ENCODE data around the gene CSGALNACT2. TPM values are rescaled to one million over a fixed set of nuclear protein-coding genes. Genes with fewer than 3 reads are reported as not detected.

Gene CSGALNACT2
- total RNA-seq, 2 donors from 2014 or later: 35.9 to 45.1 TPM

DNA sequence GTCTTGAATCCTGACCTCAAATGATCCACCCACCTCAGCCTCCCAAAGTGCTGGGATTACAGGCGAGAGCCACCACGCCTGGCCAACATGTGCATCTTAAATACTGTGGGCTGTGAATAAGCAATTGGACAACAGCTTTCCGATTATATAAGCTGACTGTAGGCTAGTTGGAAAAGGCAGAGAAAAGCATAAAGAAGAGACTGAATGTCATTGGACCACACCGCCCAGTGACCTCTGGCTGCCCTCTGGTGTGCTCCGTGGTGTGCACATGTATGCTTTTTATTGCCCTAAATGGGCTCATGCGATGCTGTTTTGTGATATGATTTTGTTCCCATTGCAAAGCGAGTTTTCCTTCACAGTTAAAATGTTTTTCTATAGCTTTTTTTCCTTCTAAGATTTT, 15.4 kb upstream of the CSGALNACT2 start:
- no peak overlapping the region for H3K27ac ChIP-seq
- H3K4me3 ChIP-seq: no peak overlapping the region
- H3K36me3 ChIP-seq: no peaks in the 10 kb centered on the region
- H3K27me3 ChIP-seq (replicated peaks; ENCODE audit: insufficient read depth): no peaks in the 10 kb centered on the region
- H3K4me1 ChIP-seq (ENCODE audit: control insufficient read depth in 1 of 2, low read depth in 2 of 2): no peaks in the 10 kb centered on the region
- DNase-seq (ENCODE audit: low spot score): no peak
- no peak for ATAC-seq (ENCODE audit: insufficient number of reproducible peaks, low FRiP score, low read depth)
- H3K9me3 ChIP-seq: no peaks in the 10 kb centered on the region
- TF ChIP-seq, protein P1, sequence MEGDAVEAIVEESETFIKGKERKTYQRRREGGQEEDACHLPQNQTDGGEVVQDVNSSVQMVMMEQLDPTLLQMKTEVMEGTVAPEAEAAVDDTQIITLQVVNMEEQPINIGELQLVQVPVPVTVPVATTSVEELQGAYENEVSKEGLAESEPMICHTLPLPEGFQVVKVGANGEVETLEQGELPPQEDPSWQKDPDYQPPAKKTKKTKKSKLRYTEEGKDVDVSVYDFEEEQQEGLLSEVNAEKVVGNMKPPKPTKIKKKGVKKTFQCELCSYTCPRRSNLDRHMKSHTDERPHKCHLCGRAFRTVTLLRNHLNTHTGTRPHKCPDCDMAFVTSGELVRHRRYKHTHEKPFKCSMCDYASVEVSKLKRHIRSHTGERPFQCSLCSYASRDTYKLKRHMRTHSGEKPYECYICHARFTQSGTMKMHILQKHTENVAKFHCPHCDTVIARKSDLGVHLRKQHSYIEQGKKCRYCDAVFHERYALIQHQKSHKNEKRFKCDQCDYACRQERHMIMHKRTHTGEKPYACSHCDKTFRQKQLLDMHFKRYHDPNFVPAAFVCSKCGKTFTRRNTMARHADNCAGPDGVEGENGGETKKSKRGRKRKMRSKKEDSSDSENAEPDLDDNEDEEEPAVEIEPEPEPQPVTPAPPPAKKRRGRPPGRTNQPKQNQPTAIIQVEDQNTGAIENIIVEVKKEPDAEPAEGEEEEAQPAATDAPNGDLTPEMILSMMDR (IDR thresholded peaks at IDR 0.05): no peak

DNA sequence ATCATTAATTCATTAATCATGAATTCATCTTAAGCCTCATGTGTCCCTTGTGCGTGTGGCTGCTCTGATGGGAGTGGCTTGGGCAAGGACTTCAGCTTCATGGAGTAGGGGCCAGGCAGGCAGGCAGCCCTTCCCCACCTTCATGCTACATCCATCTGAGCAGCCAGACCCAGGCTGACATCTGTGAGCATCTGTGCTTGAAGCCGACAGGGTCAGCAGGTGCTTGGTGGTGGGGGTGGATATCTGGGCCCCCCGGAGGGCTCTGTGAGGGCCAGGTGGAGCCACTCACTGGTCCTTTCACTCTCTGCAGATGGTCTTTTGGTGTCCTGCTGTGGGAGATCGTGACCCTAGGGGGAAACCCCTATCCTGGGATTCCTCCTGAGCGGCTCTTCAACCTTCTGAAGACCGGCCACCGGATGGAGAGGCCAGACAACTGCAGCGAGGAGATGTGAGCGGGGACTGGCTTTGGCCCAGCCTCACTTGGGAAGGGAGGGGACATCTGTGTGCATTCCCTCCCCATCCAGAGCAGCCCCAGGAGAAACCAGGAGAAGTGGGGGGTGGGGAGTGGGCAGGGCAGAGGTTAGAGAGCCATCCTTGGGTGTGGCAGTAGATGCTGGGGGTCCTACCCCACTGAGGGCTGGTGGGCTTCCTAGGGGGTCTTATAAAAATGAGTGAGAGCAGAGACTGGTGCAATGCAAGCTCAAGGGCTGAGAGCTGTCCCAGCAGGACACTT, 14.7 kb upstream of the CSGALNACT2 start:
- H3K27me3 ChIP-seq (replicated peaks; ENCODE audit: insufficient read depth): no peaks in the 10 kb centered on the region

DNA sequence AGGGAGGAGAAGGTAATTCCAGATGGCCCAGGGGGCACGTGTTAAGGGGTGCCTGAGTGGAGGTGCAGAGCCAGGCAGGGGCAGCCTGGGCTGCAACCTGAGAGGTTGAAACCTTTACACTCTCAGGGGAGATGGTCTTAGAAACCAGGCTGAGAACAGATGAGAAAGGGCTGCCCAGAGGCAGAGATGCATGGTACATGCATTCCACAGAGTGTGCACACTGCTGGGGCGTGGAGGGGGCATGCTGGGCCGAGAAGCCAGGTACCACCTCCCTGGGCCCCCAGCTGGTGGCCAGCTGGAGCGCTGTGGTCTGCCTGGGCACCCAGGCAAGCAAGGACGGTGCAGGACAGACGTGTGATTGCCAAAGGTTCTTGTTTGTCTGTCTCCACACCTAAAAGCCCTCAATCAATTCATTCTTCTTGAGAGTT, 14.1 kb upstream of the CSGALNACT2 start:
- ATAC-seq (ENCODE audit: insufficient number of reproducible peaks, low FRiP score, low read depth): no peak
- DNase-seq (ENCODE audit: low spot score): no peak

More for the DNA sequence above, 14.7 kb upstream of the CSGALNACT2 start:
- Histone ChIP-seq H3K36me3 (no peaks in the 10 kb centered on the region), H3K4me1 (ENCODE audit: control insufficient read depth in 1 of 2, low read depth in 2 of 2) (no peaks in the 10 kb centered on the region), H3K9me3 (no peaks in the 10 kb centered on the region), H3K4me3 (no peak overlapping the region), H3K27ac (no peak overlapping the region)
- TF ChIP-seq, protein P1 (IDR thresholded peaks at IDR 0.05): no peak
- DNase-seq (ENCODE audit: low spot score) (no peak), ATAC-seq (ENCODE audit: insufficient number of reproducible peaks, low FRiP score, low read depth) (no peak)

DNA sequence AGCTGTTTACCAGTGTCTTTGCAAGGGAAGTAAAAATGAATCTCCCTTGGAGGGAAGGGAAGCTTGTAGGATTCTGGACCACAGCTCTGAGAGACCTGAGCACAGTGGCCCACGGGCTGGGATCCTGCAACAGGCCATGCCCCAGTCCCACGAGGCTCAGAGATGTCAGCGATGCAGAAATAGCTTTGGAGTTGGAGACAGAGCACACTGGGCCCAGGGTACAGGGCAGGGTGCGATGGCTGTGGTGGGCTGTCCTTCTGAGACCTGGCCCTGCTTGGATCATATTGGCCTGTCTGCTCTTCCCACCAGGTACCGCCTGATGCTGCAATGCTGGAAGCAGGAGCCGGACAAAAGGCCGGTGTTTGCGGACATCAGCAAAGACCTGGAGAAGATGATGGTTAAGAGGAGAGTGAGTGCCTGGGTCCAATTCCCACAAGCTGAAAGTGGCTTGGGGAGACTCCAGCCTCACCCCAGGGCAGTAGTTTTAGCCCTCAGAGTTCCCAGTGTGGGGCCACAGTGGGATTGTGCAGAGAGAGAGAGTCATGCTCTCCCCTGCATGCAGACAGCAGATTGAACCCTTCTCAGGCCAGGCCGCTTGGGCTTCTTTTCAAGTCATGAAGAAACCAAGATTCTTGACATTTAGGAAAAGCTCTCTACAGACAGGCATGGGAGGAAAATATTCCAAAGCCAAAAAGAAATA, 13.5 kb upstream of the CSGALNACT2 start:
- H3K27me3 ChIP-seq (replicated peaks; ENCODE audit: insufficient read depth): no peaks in the 10 kb centered on the region
- H3K9me3 ChIP-seq: no peaks in the 10 kb centered on the region
- no peaks in the 10 kb centered on the region for H3K4me1 ChIP-seq (ENCODE audit: control insufficient read depth in 1 of 2, low read depth in 2 of 2)
- no peak for DNase-seq (ENCODE audit: low spot score)
- TF ChIP-seq, protein P1 (IDR thresholded peaks at IDR 0.05): no peak
- ATAC-seq (ENCODE audit: insufficient number of reproducible peaks, low FRiP score, low read depth): no peak
- no peak overlapping the region for H3K4me3 ChIP-seq
- no peak overlapping the region for H3K27ac ChIP-seq
- no peaks in the 10 kb centered on the region for H3K36me3 ChIP-seq

More for the DNA sequence above, 14.1 kb upstream of the CSGALNACT2 start:
- no peaks in the 10 kb centered on the region for H3K9me3 ChIP-seq
- no peaks in the 10 kb centered on the region for H3K4me1 ChIP-seq (ENCODE audit: control insufficient read depth in 1 of 2, low read depth in 2 of 2)
- TF ChIP-seq, protein P1 (IDR thresholded peaks at IDR 0.05): no peak
- no peaks in the 10 kb centered on the region for H3K36me3 ChIP-seq
- no peak overlapping the region for H3K27ac ChIP-seq
- H3K4me3 ChIP-seq: no peak overlapping the region
- H3K27me3 ChIP-seq (replicated peaks; ENCODE audit: insufficient read depth): no peaks in the 10 kb centered on the region

DNA sequence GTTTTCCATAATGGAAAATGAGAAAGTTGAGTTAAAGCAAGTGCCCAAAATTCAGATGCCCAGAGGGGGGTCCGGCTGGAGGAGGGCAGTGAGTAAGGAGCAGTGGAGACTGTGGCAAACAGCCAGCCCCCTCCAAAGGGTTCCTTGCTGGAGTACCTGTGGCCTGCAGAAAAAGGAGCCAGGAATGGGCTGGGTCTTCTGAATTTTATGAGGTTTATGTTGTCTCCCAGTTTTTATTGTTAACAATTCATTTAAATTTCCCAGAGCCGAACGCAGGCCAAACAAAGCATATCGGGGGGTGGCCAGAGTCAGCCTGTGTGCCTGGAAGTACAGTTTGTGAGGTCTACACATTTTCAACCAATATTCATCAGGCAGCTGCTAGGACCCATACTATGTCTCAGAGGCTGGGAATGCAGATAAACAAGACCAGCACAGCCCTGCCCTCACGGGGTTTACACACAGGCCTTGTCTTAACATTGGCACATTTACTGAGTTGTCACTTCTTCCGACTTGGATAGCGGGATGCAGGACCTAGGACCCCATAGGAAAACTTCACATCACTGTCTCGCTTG, 12.9 kb upstream of the CSGALNACT2 start:
- no peaks in the 10 kb centered on the region for H3K27me3 ChIP-seq (replicated peaks; ENCODE audit: insufficient read depth)
- no peak overlapping the region for H3K27ac ChIP-seq
- H3K9me3 ChIP-seq: no peaks in the 10 kb centered on the region
- H3K4me1 ChIP-seq (ENCODE audit: control insufficient read depth in 1 of 2, low read depth in 2 of 2): no peaks in the 10 kb centered on the region
- ATAC-seq (ENCODE audit: insufficient number of reproducible peaks, low FRiP score, low read depth) (no peak), DNase-seq (ENCODE audit: low spot score) (no peak)
- TF ChIP-seq, protein P1 (IDR thresholded peaks at IDR 0.05): no peak
- H3K36me3 ChIP-seq: no peaks in the 10 kb centered on the region
- H3K4me3 ChIP-seq: no peak overlapping the region
